Neural progenitor cell (in vitro differentiated cells): Measurements from ENCODE around the gene SUN5. TPM values are rescaled to one million over a fixed set of nuclear protein-coding genes. Genes with fewer than 3 reads are reported as not detected.

ENCODE experiments used
- DNase-seq: peaks from one replicate; pipeline ENCODE4 v3.0.0-alpha.2; 2016; ENCODE audit warnings: low spot score
- H2AFZ ChIP-seq: fragments of 200-600 bp; sonication (generic); replicated peaks from 2 replicates; pipeline ENCODE4 v1.6.1; 2016; ENCODE audit warnings: antibody characterized with exemption
- H3F3A ChIP-seq: fragments of 200-600 bp; sonication (generic); 2 replicates; pipeline ENCODE4 v1.6.1; 2016; ENCODE audit warnings: antibody characterized with exemption, low read depth
- H3K27ac ChIP-seq: fragments of 200-600 bp; sonication (generic); 2 replicates; pipeline ENCODE4 v1.5.1; 2016; ENCODE audit warnings: mild to moderate bottlenecking
- H3K27me3 ChIP-seq: fragments of 200-600 bp; sonication (generic); 2 replicates; pipeline ENCODE4 v1.6.1; 2016; ENCODE audit warnings: mild to moderate bottlenecking, moderate library complexity
- H3K36me3 ChIP-seq: fragments of 200-600 bp; sonication (generic); 2 replicates; pipeline ENCODE4 v1.5.1; 2016
- H3K4me1 ChIP-seq: fragments of 200-600 bp; sonication (generic); 2 replicates; pipeline ENCODE4 v1.6.1; 2016; ENCODE audit warnings: mixed run types
- H3K4me2 ChIP-seq: fragments of 200-600 bp; sonication (generic); 2 replicates; pipeline ENCODE4 v1.6.1; 2016
- H3K4me3 ChIP-seq: fragments of 200-600 bp; sonication (generic); 2 replicates; pipeline ENCODE4 v1.5.1; 2016
- H3K79me2 ChIP-seq: fragments of 200-600 bp; sonication (generic); 2 replicates; pipeline ENCODE4 v1.6.1; 2016; ENCODE audit warnings: low read depth
- H3K9ac ChIP-seq: fragments of 200-600 bp; sonication (generic); 2 replicates; pipeline ENCODE4 v1.6.1; 2016
- H3K9me3 ChIP-seq: fragments of 200-600 bp; sonication (generic); 2 replicates; pipeline ENCODE4 v1.5.1; 2016; ENCODE audit warnings: low read depth
- H4K20me1 ChIP-seq: fragments of 200-600 bp; sonication (generic); 2 replicates; pipeline ENCODE4 v1.6.1; 2016; ENCODE audit warnings: low read depth
- H3K27ac Mint-ChIP-seq: 3 replicates; pipeline ENCODE4 v1.8.0; 2021; ENCODE audit warnings: mixed read lengths
- H3K27me3 Mint-ChIP-seq: 2 replicates; pipeline ENCODE4 v1.8.0; 2022; ENCODE audit warnings: low read depth, mild to moderate bottlenecking, inconsistent platforms, moderate library complexity, mixed read lengths; ENCODE audit not compliant: insufficient read depth
- H3K36me3 Mint-ChIP-seq: 3 replicates; pipeline ENCODE4 v1.8.0; 2021; ENCODE audit warnings: mixed read lengths
- H3K4me1 Mint-ChIP-seq: 3 replicates; pipeline ENCODE4 v1.8.0; 2021; ENCODE audit warnings: mixed read lengths
- H3K4me3 Mint-ChIP-seq: 3 replicates; pipeline ENCODE4 v1.8.0; 2021; ENCODE audit warnings: mild to moderate bottlenecking, moderate library complexity, mixed read lengths
- H3K9me3 Mint-ChIP-seq: 3 replicates; pipeline ENCODE4 v1.8.0; 2020; ENCODE audit warnings: mixed read lengths
- EZH2 ChIP-seq: fragments of 200-600 bp; sonication (generic); IDR thresholded peaks from 2 replicates; pipeline ENCODE4 v1.6.1; 2017; ENCODE audit warnings: antibody characterized with exemption, mild to moderate bottlenecking, moderate library complexity
- EZH2phosphoT487 ChIP-seq: fragments of 200-600 bp; sonication (generic); IDR thresholded peaks from 2 replicates; pipeline ENCODE4 v1.6.1; 2017; ENCODE audit warnings: antibody characterized with exemption
- total RNA-seq: library from RNA; depleted of rRNA; stranded (reverse); fragments of >200 nt; gene quantifications from 2 replicates; pipeline ENCODE4 v1.2.3, GENCODE V29; 2015; ENCODE audit warnings: low replicate concordance
- TF ChIP-seq, protein P1 (sequence below): fragments of 200-600 bp; sonication (generic); IDR thresholded peaks from 2 replicates; pipeline ENCODE4 v1.5.1; 2017; ENCODE audit warnings: antibody characterized with exemption, mild to moderate bottlenecking

SUN5 gene
- total RNA-seq, 1 donor from 2014 or later: not detected

DNA sequence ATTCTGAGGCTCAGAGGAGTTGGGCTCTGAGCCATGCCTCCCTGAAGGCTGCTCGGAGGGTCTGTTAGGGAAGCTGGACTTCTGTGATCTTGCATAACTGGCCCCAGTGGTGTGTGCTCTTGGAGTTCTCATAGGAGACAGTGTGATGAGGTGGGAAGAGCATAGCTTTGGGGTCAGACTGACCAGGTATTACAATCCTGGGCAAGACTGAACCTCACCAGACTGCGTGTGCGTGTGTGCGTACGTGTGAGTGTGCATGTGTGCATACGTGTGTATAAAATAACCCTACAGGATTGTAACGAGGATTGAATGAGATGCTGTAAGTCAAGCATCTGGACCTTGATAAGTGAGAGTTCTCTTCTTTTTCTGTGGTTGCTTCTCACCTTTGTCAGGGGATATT lies 13.3 kb upstream of the SUN5 start:
- no peaks in the 10 kb centered on the region for H3K79me2 ChIP-seq
- no peak overlapping the region for H3K27ac Mint-ChIP-seq

DNA sequence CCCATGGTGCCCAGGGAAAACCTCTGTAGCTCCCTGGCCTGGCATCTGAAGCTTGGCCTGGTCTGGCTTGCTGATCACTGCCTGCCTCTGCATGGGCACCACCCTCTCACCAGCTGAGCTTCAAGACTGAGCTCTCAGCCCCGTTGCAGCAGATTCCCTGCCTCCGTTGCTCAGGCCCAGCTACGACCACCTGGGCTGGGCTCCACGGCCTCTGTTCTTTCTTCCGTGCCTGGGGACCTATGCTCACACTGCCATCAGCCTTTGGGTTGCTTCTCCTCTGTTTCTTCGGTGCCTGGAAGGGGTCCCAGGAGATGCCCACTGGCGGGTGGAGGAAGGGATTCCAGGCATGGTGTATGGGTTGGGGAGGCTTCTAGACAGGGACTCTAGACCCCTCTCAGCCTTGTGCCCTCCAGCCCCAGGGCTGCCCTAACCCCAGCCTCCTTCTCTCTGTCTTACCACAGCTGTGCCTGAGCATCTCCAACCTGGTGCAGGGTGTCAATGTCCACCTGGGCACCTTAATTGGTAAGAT lies 12.4 kb upstream of the SUN5 start:
- H3K27ac ChIP-seq: no peak overlapping the region
- H3K9me3 ChIP-seq: no peaks in the 10 kb centered on the region
- H3K27me3 ChIP-seq: no peaks in the 10 kb centered on the region
- H3K9ac ChIP-seq: no peak overlapping the region
- H3F3A ChIP-seq: no peaks in the 10 kb centered on the region
- Mint-ChIP-seq H3K4me1 (peaks cover 19% of the 10 kb centered on the region), H3K27ac (no peak overlapping the region), H3K36me3 (no peaks in the 10 kb centered on the region), H3K9me3 (no peaks in the 10 kb centered on the region), H3K27me3 (peaks cover 20% of the 10 kb centered on the region), H3K4me3 (no peak overlapping the region)
- no peaks in the 10 kb centered on the region for H4K20me1 ChIP-seq
- no peak overlapping the region for H2AFZ ChIP-seq
- H3K4me1 ChIP-seq: no peaks in the 10 kb centered on the region
- no peak for TF ChIP-seq EZH2phosphoT487
- no peak for TF ChIP-seq EZH2
- TF ChIP-seq, protein P1, sequence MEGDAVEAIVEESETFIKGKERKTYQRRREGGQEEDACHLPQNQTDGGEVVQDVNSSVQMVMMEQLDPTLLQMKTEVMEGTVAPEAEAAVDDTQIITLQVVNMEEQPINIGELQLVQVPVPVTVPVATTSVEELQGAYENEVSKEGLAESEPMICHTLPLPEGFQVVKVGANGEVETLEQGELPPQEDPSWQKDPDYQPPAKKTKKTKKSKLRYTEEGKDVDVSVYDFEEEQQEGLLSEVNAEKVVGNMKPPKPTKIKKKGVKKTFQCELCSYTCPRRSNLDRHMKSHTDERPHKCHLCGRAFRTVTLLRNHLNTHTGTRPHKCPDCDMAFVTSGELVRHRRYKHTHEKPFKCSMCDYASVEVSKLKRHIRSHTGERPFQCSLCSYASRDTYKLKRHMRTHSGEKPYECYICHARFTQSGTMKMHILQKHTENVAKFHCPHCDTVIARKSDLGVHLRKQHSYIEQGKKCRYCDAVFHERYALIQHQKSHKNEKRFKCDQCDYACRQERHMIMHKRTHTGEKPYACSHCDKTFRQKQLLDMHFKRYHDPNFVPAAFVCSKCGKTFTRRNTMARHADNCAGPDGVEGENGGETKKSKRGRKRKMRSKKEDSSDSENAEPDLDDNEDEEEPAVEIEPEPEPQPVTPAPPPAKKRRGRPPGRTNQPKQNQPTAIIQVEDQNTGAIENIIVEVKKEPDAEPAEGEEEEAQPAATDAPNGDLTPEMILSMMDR: no peak
- no peaks in the 10 kb centered on the region for H3K36me3 ChIP-seq
- DNase-seq: no peak
- no peak overlapping the region for H3K4me3 ChIP-seq
- no peak overlapping the region for H3K4me2 ChIP-seq
- no peaks in the 10 kb centered on the region for H3K79me2 ChIP-seq

More for the DNA sequence above, 13.3 kb upstream of the SUN5 start:
- Histone ChIP-seq H2AFZ (no peak overlapping the region), H3K9me3 (no peaks in the 10 kb centered on the region), H3K4me3 (no peak overlapping the region), H3K36me3 (no peaks in the 10 kb centered on the region), H4K20me1 (no peaks in the 10 kb centered on the region), H3F3A (no peaks in the 10 kb centered on the region), H3K27me3 (no peaks in the 10 kb centered on the region), H3K4me2 (no peak overlapping the region), H3K27ac (no peak overlapping the region), H3K9ac (no peak overlapping the region), H3K4me1 (no peaks in the 10 kb centered on the region)
- DNase-seq: no peak
- TF ChIP-seq EZH2phosphoT487 (no peak), EZH2 (no peak)
- TF ChIP-seq, protein P1: no peak
- H3K9me3 Mint-ChIP-seq: no peaks in the 10 kb centered on the region
- no peaks in the 10 kb centered on the region for H3K36me3 Mint-ChIP-seq
- H3K4me1 Mint-ChIP-seq: peaks cover 14% of the 10 kb centered on the region
- no peak overlapping the region for H3K4me3 Mint-ChIP-seq
- H3K27me3 Mint-ChIP-seq: peaks cover 17% of the 10 kb centered on the region

GRCh38 chr20:33015700-33016580 lies 11.7 kb upstream of the SUN5 start:
- H3K36me3 ChIP-seq: no peaks in the 10 kb centered on the region
- H3K27ac Mint-ChIP-seq: no peak overlapping the region
- no peaks in the 10 kb centered on the region for H3K27me3 ChIP-seq
- H3K27me3 Mint-ChIP-seq: peaks cover 20% of the 10 kb centered on the region
- no peak overlapping the region for H3K4me2 ChIP-seq
- TF ChIP-seq, protein P1: no peak
- TF ChIP-seq EZH2 (no peak), EZH2phosphoT487 (no peak)
- H3K9me3 ChIP-seq: no peaks in the 10 kb centered on the region
- H2AFZ ChIP-seq: no peak overlapping the region
- no peaks in the 10 kb centered on the region for H3K79me2 ChIP-seq
- no peak overlapping the region for H3K27ac ChIP-seq
- no peak overlapping the region for H3K4me3 Mint-ChIP-seq
- no peak overlapping the region for H3K4me3 ChIP-seq
- no peaks in the 10 kb centered on the region for H3K4me1 ChIP-seq
- peaks cover 19% of the 10 kb centered on the region for H3K4me1 Mint-ChIP-seq
- no peaks in the 10 kb centered on the region for H4K20me1 ChIP-seq
- no peaks in the 10 kb centered on the region for H3F3A ChIP-seq
- no peak overlapping the region for H3K9ac ChIP-seq
- no peaks in the 10 kb centered on the region for H3K9me3 Mint-ChIP-seq
- DNase-seq: no peak
- H3K36me3 Mint-ChIP-seq: no peaks in the 10 kb centered on the region
